Ishikawa (cell line): Measurements from ENCODE around the gene RECQL5.

Source experiments
- NFIC ChIP-seq: IDR thresholded peaks from 2 replicates; pipeline ENCODE4 v1.6.1; 2012
- RAD21 ChIP-seq: IDR thresholded peaks from 2 replicates; pipeline ENCODE4 v1.6.1; 2012; ENCODE audit warnings: low read depth
- TAF1 ChIP-seq: IDR thresholded peaks from 2 replicates; pipeline ENCODE4 v1.6.1; 2012; ENCODE audit warnings: low read depth, mild to moderate bottlenecking
- YY1 ChIP-seq: IDR thresholded peaks from 2 replicates; pipeline ENCODE4 v1.6.1; 2012; ENCODE audit warnings: low read depth
- TF ChIP-seq, protein P1 (sequence below): IDR thresholded peaks from 2 replicates; pipeline ENCODE4 v1.6.1; 2012; ENCODE audit warnings: low read depth, mild to moderate bottlenecking
- TF ChIP-seq, protein P2 (sequence below): IDR thresholded peaks from 2 replicates; pipeline ENCODE4 v1.6.1; 2012
- TF ChIP-seq, protein P3 (sequence below): IDR thresholded peaks from 2 replicates; pipeline ENCODE4 v1.6.1; 2012

DNA sequence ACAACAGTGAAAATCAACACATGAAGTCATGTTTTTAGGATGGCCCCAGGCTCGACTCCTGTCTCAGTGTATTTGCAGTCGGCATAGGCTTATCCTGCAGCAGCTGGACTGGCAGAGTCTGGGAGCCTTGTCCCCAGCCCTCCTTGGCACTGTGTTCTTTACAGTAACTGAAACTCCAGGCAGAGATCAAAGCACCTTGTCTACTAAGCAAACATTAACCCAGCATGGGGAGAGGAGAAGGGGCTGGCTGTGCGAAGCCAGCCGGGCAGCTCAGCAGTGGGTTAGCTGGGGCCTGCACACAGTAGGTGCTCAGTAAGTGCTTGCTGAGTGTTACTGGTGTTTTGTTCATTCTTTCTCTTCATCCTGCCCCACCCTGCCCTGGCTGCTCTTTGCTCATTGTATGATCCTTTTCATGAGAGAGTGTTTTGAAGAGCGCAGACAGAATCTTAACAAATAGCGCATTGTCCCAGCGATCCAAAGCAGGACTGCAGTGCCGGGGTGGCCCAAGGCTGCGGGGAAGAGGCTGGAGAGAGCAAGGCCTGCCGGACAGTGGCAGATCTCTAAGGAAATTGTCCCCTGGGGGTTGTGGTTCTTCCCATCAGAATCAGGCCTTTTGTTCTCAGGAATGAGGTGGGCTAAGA, 30.8 kb upstream of the RECQL5 start:
- TF ChIP-seq RAD21 (no peak), TAF1 (no peak), NFIC (no peak), YY1 (no peak)
- TF ChIP-seq, protein P1, sequence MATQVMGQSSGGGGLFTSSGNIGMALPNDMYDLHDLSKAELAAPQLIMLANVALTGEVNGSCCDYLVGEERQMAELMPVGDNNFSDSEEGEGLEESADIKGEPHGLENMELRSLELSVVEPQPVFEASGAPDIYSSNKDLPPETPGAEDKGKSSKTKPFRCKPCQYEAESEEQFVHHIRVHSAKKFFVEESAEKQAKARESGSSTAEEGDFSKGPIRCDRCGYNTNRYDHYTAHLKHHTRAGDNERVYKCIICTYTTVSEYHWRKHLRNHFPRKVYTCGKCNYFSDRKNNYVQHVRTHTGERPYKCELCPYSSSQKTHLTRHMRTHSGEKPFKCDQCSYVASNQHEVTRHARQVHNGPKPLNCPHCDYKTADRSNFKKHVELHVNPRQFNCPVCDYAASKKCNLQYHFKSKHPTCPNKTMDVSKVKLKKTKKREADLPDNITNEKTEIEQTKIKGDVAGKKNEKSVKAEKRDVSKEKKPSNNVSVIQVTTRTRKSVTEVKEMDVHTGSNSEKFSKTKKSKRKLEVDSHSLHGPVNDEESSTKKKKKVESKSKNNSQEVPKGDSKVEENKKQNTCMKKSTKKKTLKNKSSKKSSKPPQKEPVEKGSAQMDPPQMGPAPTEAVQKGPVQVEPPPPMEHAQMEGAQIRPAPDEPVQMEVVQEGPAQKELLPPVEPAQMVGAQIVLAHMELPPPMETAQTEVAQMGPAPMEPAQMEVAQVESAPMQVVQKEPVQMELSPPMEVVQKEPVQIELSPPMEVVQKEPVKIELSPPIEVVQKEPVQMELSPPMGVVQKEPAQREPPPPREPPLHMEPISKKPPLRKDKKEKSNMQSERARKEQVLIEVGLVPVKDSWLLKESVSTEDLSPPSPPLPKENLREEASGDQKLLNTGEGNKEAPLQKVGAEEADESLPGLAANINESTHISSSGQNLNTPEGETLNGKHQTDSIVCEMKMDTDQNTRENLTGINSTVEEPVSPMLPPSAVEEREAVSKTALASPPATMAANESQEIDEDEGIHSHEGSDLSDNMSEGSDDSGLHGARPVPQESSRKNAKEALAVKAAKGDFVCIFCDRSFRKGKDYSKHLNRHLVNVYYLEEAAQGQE, result no peak
- TF ChIP-seq, protein P2, sequence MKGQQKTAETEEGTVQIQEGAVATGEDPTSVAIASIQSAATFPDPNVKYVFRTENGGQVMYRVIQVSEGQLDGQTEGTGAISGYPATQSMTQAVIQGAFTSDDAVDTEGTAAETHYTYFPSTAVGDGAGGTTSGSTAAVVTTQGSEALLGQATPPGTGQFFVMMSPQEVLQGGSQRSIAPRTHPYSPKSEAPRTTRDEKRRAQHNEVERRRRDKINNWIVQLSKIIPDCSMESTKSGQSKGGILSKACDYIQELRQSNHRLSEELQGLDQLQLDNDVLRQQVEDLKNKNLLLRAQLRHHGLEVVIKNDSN, result no peak
- TF ChIP-seq, protein P3, sequence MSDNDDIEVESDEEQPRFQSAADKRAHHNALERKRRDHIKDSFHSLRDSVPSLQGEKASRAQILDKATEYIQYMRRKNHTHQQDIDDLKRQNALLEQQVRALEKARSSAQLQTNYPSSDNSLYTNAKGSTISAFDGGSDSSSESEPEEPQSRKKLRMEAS, result no peak
